ENCODE results near the gene INPP5B.

Gene INPP5B

DNA sequence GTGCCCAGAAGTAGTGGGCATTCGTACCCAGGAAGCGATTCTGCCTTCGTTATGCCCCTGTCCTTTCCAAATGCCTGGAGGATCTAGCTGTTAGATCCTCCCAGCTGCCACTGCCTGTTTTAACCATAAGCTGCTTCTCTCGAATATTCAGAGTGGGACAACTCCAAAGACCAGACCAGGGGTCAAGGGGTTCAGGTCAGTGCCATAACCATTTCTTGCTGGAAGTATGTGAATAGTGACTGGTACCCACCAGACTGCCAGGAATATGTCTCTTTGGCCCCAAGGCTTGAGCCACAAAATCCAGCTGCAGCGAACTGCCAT lies 86.5 kb downstream of the INPP5B start:
- Histone ChIP-seq H3K9ac (ENCODE audit: low read depth, low read length) (peak overlapping the region; percentile 86; the same call in 1 of the 2 replicates), H3K27me3 (ENCODE audit: insufficient read depth, low read length) (no peaks in the 10 kb centered on the region), H3K27ac (ENCODE audit: low read length) (no peak overlapping the region), H3K4me1 (ENCODE audit: insufficient read depth, low read length) (0 out of 2 replicates have a peak, but pooled peaks cover 2% of the 10 kb centered on the region), H3K9me3 (ENCODE audit: insufficient read depth, low read depth, low read length) (no peaks in the 10 kb centered on the region), H3K36me3 (ENCODE audit: insufficient read depth, low read depth, low read length) (peaks cover 25% of the 10 kb centered on the region), H3K4me3 (ENCODE audit: low read length) (peak overlapping the region; percentile 98)

DNA sequence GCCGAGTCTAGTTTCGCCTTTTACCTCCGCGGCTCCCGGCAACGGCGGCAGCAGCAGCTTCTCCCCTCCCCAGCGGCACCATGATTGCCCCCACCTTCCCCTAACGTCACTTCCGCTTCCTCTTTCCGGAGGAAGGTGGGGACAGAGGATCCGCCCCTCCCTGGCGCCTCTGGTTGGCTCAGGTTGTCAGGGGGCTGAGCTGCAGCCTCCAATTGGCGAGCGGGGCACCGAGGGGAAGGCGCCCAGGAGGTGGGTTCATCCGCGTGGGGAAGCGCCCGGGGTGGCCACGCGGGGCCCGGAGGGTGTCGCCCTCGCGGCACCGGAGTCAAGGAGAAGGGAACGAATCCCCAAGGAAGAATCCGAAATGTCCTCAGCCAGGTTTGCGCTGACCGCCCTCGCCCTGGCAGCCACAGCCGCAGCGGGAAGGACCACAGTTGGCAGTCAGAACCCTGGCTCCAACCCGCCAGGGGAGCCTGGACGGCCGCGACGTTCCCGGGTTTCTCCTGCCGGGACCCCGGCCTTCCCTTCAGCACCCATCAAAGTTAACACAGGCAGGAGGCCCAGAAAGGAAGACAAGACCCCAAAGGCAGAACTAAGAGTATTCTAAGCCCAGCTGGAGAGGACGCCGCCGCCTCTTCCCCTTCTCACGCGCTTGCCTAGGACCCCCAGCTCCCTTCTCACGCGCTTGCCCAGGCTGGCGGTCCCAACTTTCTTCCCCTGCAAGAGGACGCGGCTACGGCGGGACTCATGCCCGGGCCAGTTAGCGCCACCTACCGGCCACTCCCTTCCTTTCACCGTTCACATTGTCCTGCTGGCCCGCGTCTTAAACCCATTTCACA lies 87.1 kb downstream of the INPP5B start, which contains the start of gene MTF1:
Gene MTF1, minus strand, starts transcription at position 86 of the 839 bp plus-strand sequence. CDS start 1,934 bp downstream, outside the sequence.
- Histone ChIP-seq H3K9ac (ENCODE audit: low read depth, low read length) (peak within 1 kb of the TSS; percentile 86), H3K4me3 (ENCODE audit: low read length) (peak within 1 kb of the TSS; percentile 98), H3K9me3 (ENCODE audit: insufficient read depth, low read depth, low read length) (no peaks in the 10 kb centered on the region), H3K4me1 (ENCODE audit: insufficient read depth, low read length) (0 out of 2 replicates have a peak, but pooled peaks cover 2% of the 10 kb centered on the region), H3K36me3 (ENCODE audit: insufficient read depth, low read depth, low read length) (peaks cover 26% of the 10 kb centered on the region), H3K27me3 (ENCODE audit: insufficient read depth, low read length) (no peaks in the 10 kb centered on the region), H3K27ac (ENCODE audit: low read length) (peak within 1 kb of the TSS; percentile 12)

DNA sequence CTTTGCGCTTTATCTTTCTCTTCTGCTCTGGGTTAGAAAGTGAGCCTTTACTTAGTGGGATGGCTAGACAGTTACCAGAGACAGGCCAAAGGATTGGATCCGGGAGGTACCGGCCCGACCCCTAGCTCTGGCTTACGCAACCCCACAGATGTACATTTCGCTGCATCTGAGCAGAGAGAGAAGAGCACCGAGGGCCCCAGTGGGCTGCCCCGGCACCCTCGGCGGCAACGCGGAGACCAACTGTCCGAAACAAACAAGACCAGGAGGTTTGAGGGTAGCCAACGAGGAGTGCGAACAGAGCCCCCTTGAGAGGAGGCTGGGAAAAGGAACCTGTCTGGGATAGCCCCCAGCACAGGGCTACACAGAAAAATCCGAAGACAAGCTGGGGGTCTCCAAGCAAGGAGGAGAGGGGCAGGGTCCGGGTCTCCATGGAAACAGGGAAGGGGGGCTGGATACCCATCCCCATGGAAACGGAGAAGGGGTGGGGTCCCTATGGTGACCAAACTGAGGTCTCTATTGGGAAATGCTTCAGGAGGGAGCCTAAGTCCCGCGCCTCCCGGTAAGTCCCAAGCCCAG lies 87.8 kb downstream of the INPP5B start:
- H3K27me3 ChIP-seq (ENCODE audit: insufficient read depth, low read length): no peaks in the 10 kb centered on the region
- H3K36me3 ChIP-seq (ENCODE audit: insufficient read depth, low read depth, low read length): peaks cover 26% of the 10 kb centered on the region
- H3K4me1 ChIP-seq (ENCODE audit: insufficient read depth, low read length): 0 out of 2 replicates have a peak, but pooled peaks cover 2% of the 10 kb centered on the region
- H3K9ac ChIP-seq (ENCODE audit: low read depth, low read length): peak overlapping the region; percentile 86
- no peaks in the 10 kb centered on the region for H3K9me3 ChIP-seq (ENCODE audit: insufficient read depth, low read depth, low read length)
- peak overlapping the region; percentile 12 for H3K27ac ChIP-seq (ENCODE audit: low read length)
- H3K4me3 ChIP-seq (ENCODE audit: low read length): peak overlapping the region; percentile 98

DNA sequence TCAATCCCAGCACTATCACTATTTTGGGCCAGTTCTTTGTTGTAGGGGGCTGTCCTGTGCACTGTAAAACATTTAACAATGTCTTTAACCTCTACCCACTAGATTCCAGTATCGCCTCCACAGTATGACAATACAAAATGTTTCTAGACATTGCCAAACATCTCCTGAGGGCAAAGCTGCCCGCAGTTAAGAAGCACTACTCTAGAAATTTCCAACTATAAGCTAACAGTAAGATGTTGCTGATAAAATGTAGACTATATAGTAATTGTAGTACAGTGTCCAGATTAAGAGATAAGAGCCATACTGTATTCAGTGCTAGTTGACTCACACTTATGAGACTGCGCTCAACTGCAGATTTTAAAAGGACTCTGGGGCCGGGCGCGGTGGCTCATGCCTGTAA lies 92.4 kb downstream of the INPP5B start:
- peaks cover 33% of the 10 kb centered on the region for H3K36me3 ChIP-seq (ENCODE audit: insufficient read depth, low read depth, low read length)
- H3K27me3 ChIP-seq (ENCODE audit: insufficient read depth, low read length): no peaks in the 10 kb centered on the region
- H3K4me3 ChIP-seq (ENCODE audit: low read length): no peak overlapping the region

DNA sequence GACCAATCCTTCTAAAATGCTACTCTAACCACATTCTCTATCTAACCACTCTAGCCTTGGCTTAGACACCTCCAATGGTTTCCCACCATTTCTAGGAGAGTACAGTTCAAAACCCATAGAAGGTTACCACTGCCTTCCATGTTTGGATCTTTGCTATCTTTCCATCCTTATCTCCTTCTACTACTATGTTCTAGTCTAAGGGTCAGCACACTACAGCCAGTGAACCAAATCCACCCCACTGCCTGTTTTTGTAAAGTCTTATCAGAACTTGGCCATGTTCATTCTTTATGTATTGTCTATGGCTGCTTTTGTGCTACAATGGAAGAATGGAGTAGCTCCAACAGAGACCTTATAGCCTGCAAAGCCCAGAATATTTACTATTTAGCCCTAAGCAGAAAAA lies 93.7 kb downstream of the INPP5B start:
- Histone ChIP-seq H3K36me3 (ENCODE audit: insufficient read depth, low read depth, low read length) (peaks cover 33% of the 10 kb centered on the region), H3K4me1 (ENCODE audit: insufficient read depth, low read length) (no peaks in the 10 kb centered on the region)

More for the DNA sequence above, 92.4 kb downstream of the INPP5B start:
- Histone ChIP-seq H3K9ac (ENCODE audit: low read depth, low read length) (no peak overlapping the region), H3K4me1 (ENCODE audit: insufficient read depth, low read length) (0 out of 2 replicates have a peak, but pooled peaks cover 2% of the 10 kb centered on the region), H3K9me3 (ENCODE audit: insufficient read depth, low read depth, low read length) (no peaks in the 10 kb centered on the region), H3K27ac (ENCODE audit: low read length) (no peak overlapping the region)

DNA sequence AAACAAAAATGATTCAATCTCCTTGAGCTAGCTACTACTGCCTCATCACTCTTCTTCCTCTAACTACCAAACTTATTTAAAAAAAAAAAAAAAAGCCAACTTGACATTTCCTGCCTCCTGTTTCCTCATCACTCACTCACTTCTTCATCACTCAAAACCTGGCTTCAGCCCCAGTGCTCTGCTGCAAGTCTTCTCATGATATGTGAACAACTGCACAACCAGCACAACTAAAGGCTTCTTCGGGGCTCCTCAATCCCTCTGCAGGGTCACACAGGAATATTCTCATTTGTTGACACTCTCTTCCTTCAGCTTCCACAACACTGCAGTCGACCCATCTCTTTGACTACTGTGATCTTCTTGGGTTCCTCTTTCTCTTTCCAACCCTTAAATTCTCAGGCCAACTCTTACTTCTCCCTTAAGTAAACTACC lies 95.1 kb downstream of the INPP5B start:
- H3K27me3 ChIP-seq (ENCODE audit: insufficient read depth, low read length): no peaks in the 10 kb centered on the region
- no peak overlapping the region for H3K4me3 ChIP-seq (ENCODE audit: low read length)
- H3K36me3 ChIP-seq (ENCODE audit: insufficient read depth, low read depth, low read length): peaks cover 25% of the 10 kb centered on the region
- no peaks in the 10 kb centered on the region for H3K4me1 ChIP-seq (ENCODE audit: insufficient read depth, low read length)
- no peaks in the 10 kb centered on the region for H3K9me3 ChIP-seq (ENCODE audit: insufficient read depth, low read depth, low read length)
- H3K9ac ChIP-seq (ENCODE audit: low read depth, low read length): no peak overlapping the region
- H3K27ac ChIP-seq (ENCODE audit: low read length): no peak overlapping the region

More for the DNA sequence above, 93.7 kb downstream of the INPP5B start:
- Histone ChIP-seq H3K9me3 (ENCODE audit: insufficient read depth, low read depth, low read length) (no peaks in the 10 kb centered on the region), H3K9ac (ENCODE audit: low read depth, low read length) (no peak overlapping the region), H3K27ac (ENCODE audit: low read length) (no peak overlapping the region), H3K27me3 (ENCODE audit: insufficient read depth, low read length) (no peaks in the 10 kb centered on the region), H3K4me3 (ENCODE audit: low read length) (no peak overlapping the region)

DNA sequence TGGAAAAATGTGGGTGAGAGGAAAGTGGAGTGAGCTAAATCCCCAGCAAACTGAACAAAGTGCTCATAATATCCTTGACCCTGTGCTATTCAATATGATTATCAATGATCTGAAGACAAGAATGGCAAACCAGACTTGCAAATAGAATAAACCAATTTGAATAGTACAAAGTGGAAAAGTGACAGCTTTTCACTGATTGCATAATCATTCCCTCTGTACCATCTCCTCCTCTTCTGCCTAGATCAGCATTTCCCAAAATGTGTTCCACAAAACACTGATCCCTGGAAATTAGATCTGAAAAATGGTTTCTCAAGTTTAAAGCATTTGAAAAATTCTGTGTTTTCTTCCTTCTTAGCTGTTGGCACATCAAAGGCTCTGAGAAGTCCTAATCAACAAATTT lies 95.6 kb downstream of the INPP5B start:
- no peak overlapping the region for H3K9ac ChIP-seq (ENCODE audit: low read depth, low read length)

DNA sequence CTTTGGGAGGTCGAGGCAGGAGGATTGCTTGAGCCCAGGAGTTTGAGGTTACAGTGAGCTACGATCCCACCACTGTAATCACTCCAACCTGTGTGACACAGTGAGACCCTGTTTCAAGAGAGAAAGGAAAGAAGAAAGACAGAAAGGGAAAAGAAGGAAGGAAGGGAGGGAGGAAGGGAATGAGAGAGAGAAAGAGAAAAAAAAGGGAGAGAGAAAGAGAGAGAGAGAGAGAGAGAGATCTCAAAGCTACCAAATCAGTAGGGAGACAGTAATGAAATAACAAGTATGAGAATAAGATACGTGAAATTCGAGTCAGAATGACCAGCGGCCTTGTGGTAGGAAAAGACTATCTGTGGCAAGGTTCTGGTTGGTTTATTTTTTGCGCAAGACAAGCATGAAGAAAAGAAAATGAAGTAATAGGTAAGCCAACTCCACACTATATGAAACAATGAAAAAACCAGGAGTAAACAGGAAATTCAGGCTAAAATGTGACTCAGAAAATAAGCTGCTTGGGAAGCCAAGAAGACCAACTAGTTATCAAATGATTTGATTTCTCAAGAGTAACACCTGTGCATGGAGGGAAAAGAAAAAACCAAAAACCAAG lies 96.4 kb downstream of the INPP5B start:
- H3K9me3 ChIP-seq (ENCODE audit: insufficient read depth, low read depth, low read length): no peaks in the 10 kb centered on the region
- H3K4me3 ChIP-seq (ENCODE audit: low read length): no peak overlapping the region
- no peaks in the 10 kb centered on the region for H3K4me1 ChIP-seq (ENCODE audit: insufficient read depth, low read length)
- H3K27ac ChIP-seq (ENCODE audit: low read length): no peak overlapping the region
- no peak overlapping the region for H3K9ac ChIP-seq (ENCODE audit: low read depth, low read length)
- H3K27me3 ChIP-seq (ENCODE audit: insufficient read depth, low read length): no peaks in the 10 kb centered on the region
- peaks cover 21% of the 10 kb centered on the region for H3K36me3 ChIP-seq (ENCODE audit: insufficient read depth, low read depth, low read length)

More for the DNA sequence above, 95.6 kb downstream of the INPP5B start:
- H3K27me3 ChIP-seq (ENCODE audit: insufficient read depth, low read length): no peaks in the 10 kb centered on the region
- no peaks in the 10 kb centered on the region for H3K4me1 ChIP-seq (ENCODE audit: insufficient read depth, low read length)
- no peaks in the 10 kb centered on the region for H3K9me3 ChIP-seq (ENCODE audit: insufficient read depth, low read depth, low read length)
- H3K4me3 ChIP-seq (ENCODE audit: low read length): no peak overlapping the region
- H3K36me3 ChIP-seq (ENCODE audit: insufficient read depth, low read depth, low read length): peaks cover 22% of the 10 kb centered on the region
- no peak overlapping the region for H3K27ac ChIP-seq (ENCODE audit: low read length)

DNA sequence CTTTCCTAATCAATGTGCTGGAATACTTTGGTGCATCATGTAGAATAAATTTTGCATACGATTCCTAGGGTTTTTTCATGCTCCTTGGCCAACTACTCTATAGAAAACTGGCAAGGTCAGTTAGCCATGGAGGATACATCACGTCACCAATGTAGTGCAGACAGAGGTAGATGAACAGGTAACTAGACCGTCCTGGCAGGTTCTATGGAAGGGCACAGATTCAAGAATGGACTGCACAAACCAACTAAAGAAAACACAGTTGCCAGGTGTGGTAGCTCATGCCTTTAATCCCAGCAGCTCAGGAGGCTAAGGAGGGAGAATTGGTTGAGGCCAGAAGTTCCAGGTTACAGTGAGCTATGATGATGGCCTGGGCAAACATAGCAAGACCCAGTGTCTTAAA lies 97.4 kb downstream of the INPP5B start:
- Histone ChIP-seq H3K36me3 (ENCODE audit: insufficient read depth, low read depth, low read length) (peaks cover 13% of the 10 kb centered on the region), H3K4me1 (ENCODE audit: insufficient read depth, low read length) (no peaks in the 10 kb centered on the region), H3K9me3 (ENCODE audit: insufficient read depth, low read depth, low read length) (no peaks in the 10 kb centered on the region), H3K4me3 (ENCODE audit: low read length) (no peak overlapping the region), H3K27ac (ENCODE audit: low read length) (no peak overlapping the region), H3K27me3 (ENCODE audit: insufficient read depth, low read length) (no peaks in the 10 kb centered on the region), H3K9ac (ENCODE audit: low read depth, low read length) (no peak overlapping the region)

DNA sequence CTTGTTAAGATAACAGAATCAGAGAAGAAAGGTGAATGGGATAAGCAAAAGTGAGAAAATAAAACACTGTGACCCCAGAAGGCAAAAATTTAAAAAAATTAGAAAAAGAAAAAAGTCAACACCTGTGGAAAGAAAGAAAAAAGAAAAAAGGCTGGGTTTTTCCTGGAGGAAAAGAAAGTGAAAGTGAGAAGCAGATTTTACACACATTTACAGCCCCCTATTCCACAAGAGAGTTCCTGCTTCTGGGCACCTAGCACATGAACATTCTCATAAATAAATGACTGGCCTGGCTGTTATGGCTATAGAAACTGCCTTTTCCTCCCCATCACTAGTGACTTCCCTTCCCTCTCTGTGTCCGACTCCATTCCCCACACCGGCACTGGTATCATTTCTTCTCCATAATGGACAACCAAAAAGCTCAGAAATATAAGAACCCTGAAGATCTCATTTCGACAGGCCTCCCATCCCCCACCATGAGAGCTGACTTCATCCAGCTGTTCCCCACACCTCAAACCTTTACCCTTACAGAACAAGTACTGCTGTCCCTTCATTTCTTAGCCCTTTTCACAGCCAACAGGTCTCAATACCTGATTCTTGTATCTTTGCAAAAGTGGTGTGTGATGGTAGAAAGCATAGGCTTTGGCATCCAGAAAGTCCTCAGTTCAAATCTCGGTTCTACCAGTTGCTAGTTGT lies 100.1 kb downstream of the INPP5B start:
- Histone ChIP-seq H3K9ac (ENCODE audit: low read depth, low read length) (no peak overlapping the region), H3K36me3 (ENCODE audit: insufficient read depth, low read depth, low read length) (no peaks in the 10 kb centered on the region), H3K4me1 (ENCODE audit: insufficient read depth, low read length) (no peaks in the 10 kb centered on the region), H3K27me3 (ENCODE audit: insufficient read depth, low read length) (no peaks in the 10 kb centered on the region), H3K4me3 (ENCODE audit: low read length) (no peak overlapping the region), H3K9me3 (ENCODE audit: insufficient read depth, low read depth, low read length) (no peaks in the 10 kb centered on the region), H3K27ac (ENCODE audit: low read length) (no peak overlapping the region)

DNA sequence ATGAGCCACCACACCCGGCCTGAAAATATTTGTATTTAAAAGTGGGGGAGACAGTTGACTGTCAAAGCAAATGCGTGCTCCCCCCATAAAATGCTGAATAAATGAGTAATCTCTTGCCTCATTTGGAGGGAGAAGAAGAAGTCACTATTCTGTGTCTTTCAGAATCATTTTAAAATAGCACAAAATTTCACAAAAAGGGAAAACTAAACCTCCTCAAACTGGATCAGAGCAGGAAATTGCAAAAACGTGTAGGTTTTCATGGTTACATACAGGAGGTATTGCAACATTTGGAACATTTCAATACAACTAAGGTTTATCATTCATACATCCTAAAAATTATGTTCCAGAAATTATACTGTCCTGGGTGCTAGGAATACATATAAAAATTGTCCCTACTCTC lies 101.1 kb downstream of the INPP5B start:
- Histone ChIP-seq H3K36me3 (ENCODE audit: insufficient read depth, low read depth, low read length) (0 out of 2 replicates have a peak, but pooled peaks cover 1% of the 10 kb centered on the region), H3K9me3 (ENCODE audit: insufficient read depth, low read depth, low read length) (no peaks in the 10 kb centered on the region), H3K4me1 (ENCODE audit: insufficient read depth, low read length) (no peaks in the 10 kb centered on the region), H3K9ac (ENCODE audit: low read depth, low read length) (no peak overlapping the region), H3K27me3 (ENCODE audit: insufficient read depth, low read length) (no peaks in the 10 kb centered on the region), H3K4me3 (ENCODE audit: low read length) (no peak overlapping the region), H3K27ac (ENCODE audit: low read length) (no peak overlapping the region)

Measured in iPS-20b (cell line).